Mesenteric fat pad (tissue), 1 donor: ENCODE measurements around the gene GPATCH3. TPM values are rescaled to one million over a fixed set of nuclear protein-coding genes. Genes with fewer than 3 reads are reported as not detected.
"Not testable (repeated sequence)": the region's sequence is repeated elsewhere in the genome, so short reads cannot be mapped to it uniquely, and the experiment has no call there.

ENCODE experiments used
- DNase-seq: peaks from one replicate; pipeline ENCODE4 v3.0.0-alpha.2; 2020; ENCODE audit warnings: low spot score
- total RNA-seq: library from RNA; stranded (reverse); fragmentation: NEBNext Ultra II Directional; extraction: Animal tissue kit (Norgen Biotek cat#: 25700); gene quantifications from one replicate; pipeline ENCODE4 v1.2.1, GENCODE V29; 2021
- donor health status: DM: yes; HTN: yes; CAD: no.

The GPATCH3 gene
- total RNA-seq, 1 donor from 2014 or later, result 13.0 TPM

- no peak for DNase-seq
Measured at GRCh38 chr1:26913754-26914619, 13.7 kb upstream of the GPATCH3 start, which contains the start of gene NR0B2. Gene NR0B2, minus strand, starts transcription at chr1:26913975. Its CDS starts 35 bp downstream, at chr1:26913940.

- DNase-seq, result no peak
Measured at GRCh38 chr1:26913389-26913753, 13.1 kb upstream of the GPATCH3 start.

GRCh38 chr1:26912147-26912490, 11.9 kb upstream of the GPATCH3 start:
- DNase-seq, result no peak

- DNase-seq, result no peak
Measured at GRCh38 chr1:26911399-26912146, 11.3 kb upstream of the GPATCH3 start.

- no peak for DNase-seq
Measured at GRCh38 chr1:26910343-26911160, 10.3 kb upstream of the GPATCH3 start.

- no peak for DNase-seq
Measured at GRCh38 chr1:26909951-26910342, 9.7 kb upstream of the GPATCH3 start.

GRCh38 chr1:26907071-26907917, 7.0 kb upstream of the GPATCH3 start:
- DNase-seq, result no peak

GRCh38 chr1:26900815-26901511, 696 bp upstream of the GPATCH3 start:
- no peak for DNase-seq

GRCh38 chr1:26897351-26897750, 2.9 kb downstream of the GPATCH3 start:
- DNase-seq, result no peak

- DNase-seq, result no peak
Measured at GRCh38 chr1:26894263-26894662, 6.0 kb downstream of the GPATCH3 start.

GRCh38 chr1:26890467-26890796, 9.8 kb downstream of the GPATCH3 start:
- no peak for DNase-seq

- DNase-seq, result peak; percentile 91
Measured at GRCh38 chr1:26889551-26890466, 10.5 kb downstream of the GPATCH3 start, which contains the start of gene GPN2. Gene GPN2, minus strand, starts transcription at chr1:26890283. Its CDS starts 187 bp downstream, at chr1:26890096.

GRCh38 chr1:26888231-26888630, 12.0 kb downstream of the GPATCH3 start:
- no peak for DNase-seq

- no peak for DNase-seq
Measured at GRCh38 chr1:26887125-26887524, 13.1 kb downstream of the GPATCH3 start.

GRCh38 chr1:26882696-26883463, 17.4 kb downstream of the GPATCH3 start:
- no peak for DNase-seq

- not testable (repeated sequence) for DNase-seq
Measured at GRCh38 chr1:26881611-26882010, 18.7 kb downstream of the GPATCH3 start.

GRCh38 chr1:26879793-26880192, 20.5 kb downstream of the GPATCH3 start:
- DNase-seq, result no peak

GRCh38 chr1:26877326-26877725, 22.9 kb downstream of the GPATCH3 start:
- DNase-seq, result no peak
